Heart right ventricle (tissue), 16 donors: Measurements from ENCODE around the gene DBT. TPM values are rescaled to one million over a fixed set of nuclear protein-coding genes. Genes with fewer than 3 reads are reported as not detected.

Experiments used
- ATAC-seq, 8 donors: fragments of 200-7000 bp; cut with Tn5 transposase; one replicate each; pipeline ENCODE4 v1.9.1; 2020; ENCODE audit warnings: mild to moderate bottlenecking in 8 of 8, moderate library complexity in 8 of 8, moderate number of reproducible peaks in 1 of 8
- DNase-seq, 2 donors: peaks; one replicate each; pipeline ENCODE4 v3.0.0-alpha.2; 2020
- H3K27ac ChIP-seq, 10 donors: fragments of 200-600 bp; sonication (generic) in 2 of 10; one replicate each; pipeline versions ENCODE4 v1.5.0 to v1.8.0; 2020 to 2022; ENCODE audit warnings: mild to moderate bottlenecking in 3 of 10
- H3K27me3 ChIP-seq, 7 donors: fragments of 200-600 bp; one replicate each; pipeline ENCODE4 v1.8.0; 2021 to 2022; ENCODE audit warnings: mild to moderate bottlenecking in 2 of 7
- H3K36me3 ChIP-seq, 9 donors: fragments of 200-600 bp; sonication (generic) in 1 of 9; one replicate each; pipeline versions ENCODE4 v1.5.0 to v1.8.0; 2020 to 2022; ENCODE audit warnings: mild to moderate bottlenecking in 2 of 9
- H3K4me1 ChIP-seq, 9 donors: fragments of 200-600 bp; sonication (generic) in 1 of 9; one replicate each; pipeline versions ENCODE4 v1.5.0 to v1.8.0; 2020 to 2022; ENCODE audit warnings: mild to moderate bottlenecking in 4 of 9
- H3K4me3 ChIP-seq, 10 donors: fragments of 200-600 bp; sonication (generic) in 2 of 10; one replicate each; pipeline versions ENCODE4 v1.5.0 to v1.8.0; 2020 to 2022; ENCODE audit warnings: mild to moderate bottlenecking in 7 of 10, moderate library complexity in 2 of 10
- H3K9me3 ChIP-seq, 11 donors: fragments of 200-600 bp in 10 of 11; sonication (generic) in 2 of 11; one replicate each; pipeline versions ENCODE4 v1.5.0 to v1.8.0; 2013 to 2022; ENCODE audit warnings: mild to moderate bottlenecking in 2 of 11, control low read depth in 1 of 11, moderate library complexity in 1 of 11
- WGBS, 2 donors: extraction: QIAGEN DNeasy Blood & Tissue Kit; methylation state at CpG; one replicate each; pipeline ENCODE4 v1.1.7; 2013; ENCODE audit warnings: inconsistent platforms in 1 of 2; 5-methylcytosine and 5-hydroxymethylcytosine counted together
- intact Hi-C, 10 donors: fragments of 100-400 bp; cut with DNase I; formaldehyde crosslinking; loops; one replicate each; pipeline versions ENCODE4 v1.11.1 to v1.14.2; 2022
- polyA plus RNA-seq, 2 donors: library from polyadenylated mRNA; stranded (reverse); fragments of 200-250 nt; gene quantifications; one replicate each; pipeline ENCODE4 v1.2.3, GENCODE V29; 2013
- total RNA-seq, 10 donors: library from RNA; stranded (reverse); fragmentation: NEBNext Ultra II Directional in 3 of 10; extraction: Animal tissue kit (Norgen Biotek cat#: 25700) in 3 of 10; gene quantifications; one replicate each; pipeline versions ENCODE4 v1.2.1 to v1.2.4, GENCODE V29; 2021 to 2023
- TF ChIP-seq, protein P1 (sequence below), 9 donors: fragments of 200-600 bp; sonication (generic) in 2 of 9; IDR thresholded peaks; one replicate each; pipeline versions ENCODE4 v1.5.0 to v1.8.0; 2021 to 2022; ENCODE audit warnings: antibody characterized with exemption in 9 of 9, mild to moderate bottlenecking in 5 of 9, moderate library complexity in 1 of 9
- donor health status: Arrhythmogenic right ventricular cardiomyopathy.
- donor health status: ischemic (EF 13 %, LVEDD 7.1; RV severe dilation, severe dysfunction).
- donor health status: healthy with polysubstance abuse.
- donor health status: DM: no; HTN: yes; CAD: no.
- donor health status: DM: no; HTN: no; CAD: no.
- donor health status: ischemic (EF 25% LVEDD 6.9; RV normal size, moderate dysfunction).
- donor health status: ischemic (EF 25% LVEDD 5.7; RV mildly dilated, moderate dysfunction).
- donor health status: healthy.
- donor health status: DM: yes; HTN: yes; CAD: no.
- donor health status: Ischemic cardiomyopathy.
- donor health status: ischemic (EF 35%, LVEDD 5.7; RV mildly dilated, moderate dysfunction).
- donor health status: nonischemic (EF 11% LVEDD 7.7; RV severe dilation, severe dysfunction).
- donor health status: DM: yes; HTN: yes; CAD: no.
- donor health status: PGD.
- donor health status: ischemic (EF 29% LVEDD 5.4; RV normal size, mild dysfunction).
- donor health status: nonischemic (EF 23%, LVEDD 6.1; RV moderate dilation, normal function).

DBT gene
- total and polyA plus RNA-seq, 12 donors: 4.9 to 49.0 (median 36.8) TPM

DNA sequence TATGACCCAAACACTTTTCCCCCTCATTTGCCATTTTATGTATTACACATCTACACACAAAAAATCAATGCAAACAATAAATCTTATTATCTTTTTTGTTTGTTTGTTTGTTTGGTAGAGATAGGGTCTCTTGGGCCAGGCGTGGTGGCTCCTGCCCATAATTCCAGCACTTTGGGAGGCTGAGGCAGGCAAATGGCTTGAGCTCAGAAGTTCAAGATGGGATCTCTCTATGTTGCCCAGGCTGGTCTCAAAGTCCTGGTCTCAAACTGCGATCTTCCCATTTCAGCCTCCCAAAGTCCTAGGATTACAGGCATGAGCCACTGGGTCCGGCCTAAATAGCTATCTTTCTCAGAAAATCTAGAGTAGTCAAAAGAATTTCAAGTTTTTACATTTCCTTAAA is 1.2 kb upstream of the DBT start:
- Histone ChIP-seq H3K9me3 (no peaks in the 10 kb centered on the region), H3K4me3 (no peak overlapping the region), H3K27me3 (no peaks in the 10 kb centered on the region), H3K4me1 (peaks cover 0 to 21% (median 17%) of the 10 kb centered on the region in 9 donors), H3K36me3 (no peaks in the 10 kb centered on the region), H3K27ac (no peak overlapping the region)
- DNase-seq (no peak), ATAC-seq (no peak)
- intact Hi-C loops: loop anchor here in 2 of 10 donors (1.0 to 2.0 kb wide), 2 partner anchors 15 to 16 kb away; partner anchors contain the start of gene RTCA (in 2 of the 2)
- TF ChIP-seq, protein P1, sequence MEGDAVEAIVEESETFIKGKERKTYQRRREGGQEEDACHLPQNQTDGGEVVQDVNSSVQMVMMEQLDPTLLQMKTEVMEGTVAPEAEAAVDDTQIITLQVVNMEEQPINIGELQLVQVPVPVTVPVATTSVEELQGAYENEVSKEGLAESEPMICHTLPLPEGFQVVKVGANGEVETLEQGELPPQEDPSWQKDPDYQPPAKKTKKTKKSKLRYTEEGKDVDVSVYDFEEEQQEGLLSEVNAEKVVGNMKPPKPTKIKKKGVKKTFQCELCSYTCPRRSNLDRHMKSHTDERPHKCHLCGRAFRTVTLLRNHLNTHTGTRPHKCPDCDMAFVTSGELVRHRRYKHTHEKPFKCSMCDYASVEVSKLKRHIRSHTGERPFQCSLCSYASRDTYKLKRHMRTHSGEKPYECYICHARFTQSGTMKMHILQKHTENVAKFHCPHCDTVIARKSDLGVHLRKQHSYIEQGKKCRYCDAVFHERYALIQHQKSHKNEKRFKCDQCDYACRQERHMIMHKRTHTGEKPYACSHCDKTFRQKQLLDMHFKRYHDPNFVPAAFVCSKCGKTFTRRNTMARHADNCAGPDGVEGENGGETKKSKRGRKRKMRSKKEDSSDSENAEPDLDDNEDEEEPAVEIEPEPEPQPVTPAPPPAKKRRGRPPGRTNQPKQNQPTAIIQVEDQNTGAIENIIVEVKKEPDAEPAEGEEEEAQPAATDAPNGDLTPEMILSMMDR (IDR thresholded peaks at IDR 0.05): no peak
- 95% methylated on average over 3 of the region's 3 CpGs for WGBS, 2 donors

DNA sequence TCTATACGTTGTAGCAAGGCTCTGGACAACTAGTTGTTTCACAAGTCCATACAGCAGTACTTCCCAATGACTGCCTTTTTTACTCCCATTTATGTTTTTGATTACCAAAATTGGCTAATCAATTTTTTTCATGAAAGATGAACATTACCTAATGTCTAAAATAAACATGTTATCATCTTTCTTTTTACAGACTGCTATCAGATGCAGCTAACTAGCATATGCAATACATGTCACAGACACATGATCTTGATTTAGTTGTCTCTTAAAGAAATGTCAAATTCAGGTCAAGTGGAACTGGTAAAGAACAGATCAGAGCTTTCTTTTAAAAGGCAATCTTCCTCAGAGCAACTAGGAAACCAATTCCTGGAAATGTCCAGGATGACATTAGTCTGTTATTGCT is 630 bp upstream of the DBT start:
- Histone ChIP-seq H3K9me3 (no peaks in the 10 kb centered on the region), H3K27ac (peak overlapping the region in 9 of 10 donors; percentile 38 to 95 (median 86)), H3K27me3 (no peaks in the 10 kb centered on the region), H3K36me3 (no peaks in the 10 kb centered on the region), H3K4me3 (peak overlapping the region; percentile 58 to 97 (median 79)), H3K4me1 (peaks cover 0 to 23% (median 19%) of the 10 kb centered on the region in 9 donors)
- no peak for DNase-seq
- TF ChIP-seq, protein P1 (IDR thresholded peaks at IDR 0.05): no peak
- intact Hi-C loops: loop anchor here in 2 of 10 donors (1.0 to 2.0 kb wide), 2 partner anchors 16 to 17 kb away; partner anchors contain the start of gene RTCA (in 2 of the 2)
- WGBS, 2 donors: 0% methylated on average over 1 of the region's 1 CpG
- ATAC-seq: no peak

DNA sequence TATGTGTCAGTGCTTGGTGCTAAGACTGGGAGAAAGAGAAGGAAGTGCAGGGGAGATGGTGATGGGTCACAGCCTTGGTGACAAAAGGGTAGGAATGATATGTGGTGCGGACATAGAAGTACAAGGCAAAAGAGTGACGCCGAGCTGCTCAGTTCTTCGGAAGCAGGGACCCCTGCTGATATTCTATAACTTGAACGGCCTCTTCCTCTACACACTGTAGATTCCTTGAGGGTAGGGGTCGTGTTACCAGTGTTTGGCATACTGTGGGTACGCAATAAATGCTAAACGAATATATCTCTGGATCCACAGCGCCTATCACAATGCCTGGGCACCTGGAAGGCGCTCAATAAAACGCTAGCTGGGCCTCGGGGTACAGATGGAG is 488 bp downstream of the DBT start:
- ATAC-seq (peak in 6 of 8 donors; percentile 1 to 25 (median 20)), DNase-seq (no peak)
- Histone ChIP-seq H3K4me1 (peaks cover 0 to 30% (median 19%) of the 10 kb centered on the region in 9 donors), H3K27me3 (no peaks in the 10 kb centered on the region), H3K9me3 (no peaks in the 10 kb centered on the region), H3K27ac (peak overlapping the region in 9 of 10 donors; percentile 77 to 95 (median 88)), H3K4me3 (peak overlapping the region; percentile 58 to 97 (median 79)), H3K36me3 (no peaks in the 10 kb centered on the region)
- TF ChIP-seq, protein P1 (IDR thresholded peaks at IDR 0.05): no peak
- intact Hi-C loops: loop anchor here in 4 of 10 donors (1.0 to 10.0 kb wide), 3 partner anchors 102 to 646 kb away; partner anchors contain the start of genes EXTL2 (in 1 of the 4) and SLC30A7 (in 1 of the 4)
- WGBS, 2 donors: 1% methylated on average over 12 of the region's 12 CpGs

DNA sequence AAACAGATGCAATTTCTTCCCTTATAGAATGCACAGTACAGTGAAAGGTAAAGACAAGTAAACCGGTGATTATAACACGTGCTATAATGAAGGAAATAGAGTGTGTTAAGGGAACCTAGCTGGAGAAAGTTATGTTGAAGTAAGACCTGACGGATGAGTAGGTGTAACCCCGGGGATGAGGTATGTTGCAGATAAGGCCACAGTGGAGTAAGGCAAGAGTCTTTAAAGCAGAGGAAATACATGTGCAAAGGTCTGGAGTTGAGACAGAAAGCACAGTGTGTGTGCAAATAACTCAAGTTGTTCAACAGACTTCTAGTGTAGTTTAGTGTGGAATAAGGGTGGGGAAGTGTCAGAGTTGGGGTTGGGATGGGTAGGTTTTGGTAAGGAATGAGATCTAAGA is 2.9 kb downstream of the DBT start:
- ATAC-seq: no peak
- Histone ChIP-seq H3K4me3 (no peak overlapping the region), H3K4me1 (peaks cover 0 to 32% (median 19%) of the 10 kb centered on the region in 9 donors), H3K27me3 (no peaks in the 10 kb centered on the region), H3K9me3 (no peaks in the 10 kb centered on the region), H3K36me3 (peaks cover 0 to 6% (median 0%) of the 10 kb centered on the region in 9 donors), H3K27ac (no peak overlapping the region)
- intact Hi-C loops: loop anchor here in 3 of 10 donors (10.0 kb wide), 2 partner anchors 208 to 648 kb away; partner anchors contain the start of genes EXTL2 (in 1 of the 3) and SLC30A7 (in 1 of the 3)
- WGBS, 2 donors: 59 to 72% methylated on average over 4 of the region's 4 CpGs
- TF ChIP-seq, protein P1 (IDR thresholded peaks at IDR 0.05): no peak
- DNase-seq: no peak
